ENCODE data around the gene SLC2A11. TPM values are rescaled to one million over a fixed set of nuclear protein-coding genes. Genes with fewer than 3 reads are reported as not detected.

SLC2A11 gene
- total and polyA plus RNA-seq, 9 of the 15 experiments (the other 6 are each of a cell fraction or from before 2014, with no cell fraction given) = 0.44 to 2.7 (median 2.1) TPM

- TF ChIP-seq TSHZ1 (CRISPR knock-in tag; IDR thresholded peaks at IDR 0.05) = no peak
- TF ChIP-seq FOXK2 (conservative IDR thresholded peaks at IDR 0.05 in 1 of 2, IDR thresholded peaks at IDR 0.05 in 1 of 2; ENCODE audit: low read depth in 2 of 2) = no peak
- no peak for TF ChIP-seq SOX6 (IDR thresholded peaks at IDR 0.05)
Measured at GRCh38 chr22:23823331-23823791, 34.3 kb upstream of the SLC2A11 start (continued).

- WGBS (ENCODE audit: insufficient coverage, low coverage, missing lambda C conversion rate) = 87% methylated on average over 9 of the region's 13 CpGs
- Histone ChIP-seq H3K79me2 (ENCODE audit: control insufficient read depth, insufficient read depth, low read length) (no peaks in the 10 kb centered on the region), H2AFZ (ENCODE audit: low read depth, low read length) (no peak overlapping the region), H3K9me3 (replicated peaks; ENCODE audit: control insufficient read depth, insufficient read depth, low read depth, low read length) (no peaks in the 10 kb centered on the region), H3K9ac (ENCODE audit: insufficient read depth in 1 of 2, low read depth in 2 of 2, low read length in 2 of 2) (no peak overlapping the region; a peak in 1 of 4 replicates), H3K27ac (ENCODE audit: extremely low read depth, low read depth, low read length) (no peak overlapping the region), H3K4me3 (no peak overlapping the region), H3K4me1 (replicated peaks in 1 of 2; ENCODE audit: control insufficient read depth in 2 of 2, insufficient read depth in 2 of 2, low read length in 2 of 2) (no peaks in the 10 kb centered on the region), H4K20me1 (replicated peaks; ENCODE audit: control insufficient read depth, insufficient read depth, low read length) (no peaks in the 10 kb centered on the region), H3K9me1 (ENCODE audit: control insufficient read depth, insufficient read depth, low read length) (no peaks in the 10 kb centered on the region), H3K36me3 (ENCODE audit: control insufficient read depth, insufficient read depth, low read length) (peaks cover 75% of the 10 kb centered on the region; the same call in 2 of the 3 replicates), H3K4me2 (ENCODE audit: insufficient read depth, low read length) (no peak overlapping the region), H3K27me3 (ENCODE audit: control insufficient read depth in 2 of 2, insufficient read depth in 2 of 2, low read length in 2 of 2) (no peaks in the 10 kb centered on the region)
- in situ Hi-C loops (cut with MboI) (no loop called here), intact Hi-C loops (cut with micrococcal nuclease) (no loop called here)
- ChIA-PET CTCF (ENCODE audit: low intra/inter-chr PET ratio) (no interaction called here), POLR2A (interaction anchor here (0.5 kb wide), 1 partner anchor 19 kb away, joined by 5 read pairs; no protein-coding TSS in a partner anchor)
- BruUV-seq (replicated peaks) = no TSS peak
- FAIRE-seq (no peak), ATAC-seq (no peak), DNase-seq (ENCODE audit: extremely low read depth in 1 of 4, low spot score in 3 of 4) (no peak)
- TF ChIP-seq CGGBP1 (CRISPR knock-in tag; IDR thresholded peaks at IDR 0.05) = no peak
Measured at GRCh38 chr22:23824476-23825245, 33.0 kb upstream of the SLC2A11 start.
